NCI-H2227 (cell line): Measurements from ENCODE around the gene MUC3A.
"Not testable (repeated sequence)": the region's sequence is repeated elsewhere in the genome, so short reads cannot be mapped to it uniquely, and the experiment has no call there.

Source experiments
- DNase-seq: peaks from one replicate; lab custom pipeline; 2025; ENCODE audit not compliant: unreplicated experiment; lab: John Stamatoyannopoulos, UW

Gene MUC3A

DNA sequence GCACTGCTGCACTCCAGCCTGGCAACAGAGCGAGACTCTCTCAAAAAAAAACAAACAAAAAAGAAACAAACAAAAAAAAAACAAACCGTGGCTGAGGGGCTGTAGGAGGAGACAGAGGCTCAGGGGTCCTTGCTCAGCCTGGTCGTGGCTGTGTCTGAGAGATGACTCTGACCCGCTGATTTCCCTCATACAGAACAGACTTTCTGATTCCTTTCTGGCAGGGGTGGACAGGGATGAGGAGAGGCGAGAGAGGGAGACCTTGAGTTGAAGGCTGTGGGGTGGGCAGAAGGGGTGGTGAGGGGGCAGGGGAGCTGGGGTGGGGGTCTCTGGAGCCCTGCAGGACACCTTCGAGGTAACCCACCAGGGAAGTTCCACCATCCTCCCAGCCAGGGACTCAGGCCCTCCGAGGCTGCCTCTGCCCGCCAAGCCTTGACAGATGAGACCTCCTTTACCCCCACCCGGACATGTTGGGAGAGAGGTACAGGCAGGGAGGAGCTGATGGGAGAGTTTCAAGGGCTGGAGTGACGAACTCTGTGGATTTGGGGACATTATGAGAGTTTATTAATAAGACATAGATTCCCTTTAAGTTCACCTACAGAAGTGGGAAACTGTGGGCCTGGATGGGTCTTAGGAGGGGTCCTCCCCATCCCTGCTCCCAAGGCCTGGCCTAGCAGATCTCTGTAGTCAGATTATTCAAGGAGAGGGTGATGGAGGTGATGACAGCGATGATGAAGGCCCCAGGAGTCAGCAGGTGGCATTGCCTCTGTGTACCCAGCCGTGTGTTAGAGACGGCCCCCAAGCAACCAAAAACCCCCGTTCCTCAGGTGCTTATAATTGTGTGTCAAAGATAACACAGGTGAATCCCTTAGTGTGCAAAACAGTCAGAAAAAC, 22.0 kb downstream of the MUC3A start:
- no peak for DNase-seq

DNA sequence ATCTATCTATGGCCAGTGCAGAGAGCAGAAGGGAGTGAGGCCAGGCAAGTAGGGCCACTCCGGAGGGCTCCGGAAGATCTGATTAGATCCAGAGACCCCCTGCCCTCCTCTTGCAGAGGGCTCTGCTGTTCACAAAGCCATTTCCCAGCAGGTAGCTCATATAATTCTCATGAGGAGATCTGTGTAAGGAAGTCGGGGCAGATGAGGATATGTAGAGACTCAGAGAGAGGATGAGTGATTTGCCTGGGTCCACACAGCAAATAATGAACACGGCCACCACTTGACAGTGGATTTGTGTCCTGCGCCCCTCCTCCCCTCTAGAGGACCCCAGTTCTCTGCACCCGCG, 22.6 kb downstream of the MUC3A start:
- no peak for DNase-seq

DNA sequence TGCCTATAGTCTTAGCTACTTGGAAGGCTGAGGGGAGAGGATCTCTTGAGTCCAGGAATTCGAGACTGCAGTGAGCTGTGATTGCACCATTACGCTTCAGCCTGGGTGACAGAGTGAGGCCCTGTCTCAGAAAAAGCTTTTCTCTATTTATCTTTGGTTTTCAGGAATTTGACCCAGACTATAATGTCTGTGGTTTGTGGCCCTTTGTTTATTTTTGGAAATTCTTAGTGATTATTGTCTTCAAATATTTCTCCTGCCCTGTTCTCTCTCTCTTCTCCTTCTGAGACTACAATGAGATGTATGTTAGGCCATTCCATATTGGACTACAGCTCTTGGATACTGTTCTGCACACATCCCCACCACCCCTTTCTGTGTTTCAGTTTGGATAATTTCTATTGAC, 24.7 kb downstream of the MUC3A start:
- no peak for DNase-seq

DNA sequence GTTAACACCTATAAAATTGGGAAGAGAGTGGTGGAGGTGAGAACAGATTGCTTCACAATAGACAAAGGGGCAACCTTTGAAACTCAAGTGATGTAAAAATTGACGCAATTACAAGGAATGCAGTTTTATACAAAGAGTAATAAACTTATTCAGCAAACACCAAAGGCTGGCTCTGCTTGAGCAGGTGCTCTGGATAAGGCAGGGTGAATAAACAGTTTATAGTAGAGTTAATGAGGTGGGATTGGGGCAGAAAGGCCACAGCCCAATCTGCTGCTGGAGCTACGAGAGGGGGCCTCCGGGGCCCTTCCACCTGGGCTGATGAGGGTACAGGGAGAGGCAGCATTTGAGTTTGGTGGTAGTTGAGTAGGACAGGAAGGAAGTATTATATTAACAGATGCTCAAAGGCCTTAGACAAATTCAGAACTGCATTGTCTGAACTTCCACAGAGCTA, 26.1 kb downstream of the MUC3A start:
- DNase-seq = no peak

DNA sequence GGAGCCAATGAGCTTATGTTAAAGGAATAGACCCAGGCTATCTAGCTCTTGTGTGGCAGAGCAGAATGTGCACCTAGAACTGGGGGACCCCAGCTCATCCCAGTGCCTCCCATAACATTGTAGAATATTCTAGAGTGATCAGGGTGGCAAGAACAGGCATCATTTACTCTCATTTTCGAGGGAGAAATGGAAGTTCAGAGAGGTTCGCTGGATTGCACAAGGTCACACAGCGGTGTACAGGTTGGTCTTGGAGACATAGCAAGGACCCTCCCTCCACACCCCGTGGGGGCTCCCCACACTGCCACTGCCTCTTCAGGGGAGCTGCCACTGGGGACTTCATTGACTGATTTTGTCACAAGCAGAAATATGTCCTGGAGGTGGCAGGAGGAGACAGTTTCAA, 29.0 kb downstream of the MUC3A start:
- DNase-seq = no peak

DNA sequence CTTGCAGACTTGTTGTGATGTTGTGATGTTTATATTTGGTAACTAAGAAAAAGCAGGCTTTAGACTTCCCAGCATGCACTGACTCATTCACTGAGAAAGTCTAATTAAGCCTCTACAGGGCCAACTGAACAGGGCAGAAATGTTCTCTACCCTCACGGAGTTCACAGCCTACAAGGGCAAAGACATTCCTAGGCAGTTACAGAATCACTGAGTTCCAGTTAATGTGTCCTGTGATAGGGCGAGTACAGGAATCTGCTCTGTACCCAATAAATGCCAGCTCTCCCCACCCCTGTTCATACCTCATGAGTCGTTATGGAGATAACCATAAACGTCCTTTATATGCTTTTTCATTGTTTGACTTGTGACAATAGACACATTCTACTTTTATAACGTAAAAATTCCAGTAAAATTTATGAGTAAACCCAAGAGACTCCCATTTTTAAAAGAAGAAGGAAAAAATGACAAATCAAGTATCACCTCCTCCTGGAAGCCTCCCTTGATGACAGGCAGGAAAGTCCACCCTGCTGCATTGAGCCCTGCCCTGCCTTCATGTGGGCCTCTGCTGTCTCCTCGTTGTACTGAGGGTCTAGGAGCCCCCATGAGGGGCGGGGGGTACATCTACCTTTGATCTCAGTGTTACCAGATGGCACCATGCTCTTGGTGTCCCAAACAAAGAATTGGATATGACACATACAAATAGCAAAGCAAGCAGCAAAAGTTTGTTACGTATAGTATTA, 34.3 kb downstream of the MUC3A start:
- DNase-seq = no peak

DNA sequence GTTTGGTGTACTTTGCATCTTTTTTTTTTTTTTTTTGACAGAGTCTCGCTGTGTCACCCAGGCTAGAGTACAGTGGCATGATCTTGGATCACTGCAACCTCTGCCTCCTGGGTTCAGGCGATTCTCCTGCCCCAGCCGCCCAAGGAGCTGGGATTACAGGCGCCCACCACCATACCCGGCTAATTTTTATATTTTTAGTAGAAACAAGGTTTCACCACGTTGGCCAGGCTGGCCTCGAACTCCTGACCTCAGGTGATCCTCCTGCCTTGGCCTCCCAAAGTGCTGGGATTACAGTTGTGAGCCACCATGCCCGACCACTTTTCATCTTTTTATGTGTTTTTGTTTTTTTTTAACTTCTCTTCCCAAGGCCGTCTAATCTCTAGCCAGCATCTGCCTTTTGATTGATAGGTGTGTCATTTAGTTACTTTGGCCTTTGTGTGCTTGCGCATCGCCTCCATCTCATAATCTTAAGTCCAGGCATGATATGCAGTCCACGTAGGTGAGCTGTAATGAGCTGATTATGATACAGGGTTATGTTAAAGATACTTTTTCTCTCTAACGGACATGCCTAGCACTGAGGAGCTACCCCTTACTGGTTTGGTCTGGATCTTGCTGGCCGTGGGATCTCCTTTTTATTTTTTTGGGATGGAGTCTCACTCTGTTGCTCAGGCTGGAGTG, 35.0 kb downstream of the MUC3A start:
- peak; percentile 15 for DNase-seq

DNA sequence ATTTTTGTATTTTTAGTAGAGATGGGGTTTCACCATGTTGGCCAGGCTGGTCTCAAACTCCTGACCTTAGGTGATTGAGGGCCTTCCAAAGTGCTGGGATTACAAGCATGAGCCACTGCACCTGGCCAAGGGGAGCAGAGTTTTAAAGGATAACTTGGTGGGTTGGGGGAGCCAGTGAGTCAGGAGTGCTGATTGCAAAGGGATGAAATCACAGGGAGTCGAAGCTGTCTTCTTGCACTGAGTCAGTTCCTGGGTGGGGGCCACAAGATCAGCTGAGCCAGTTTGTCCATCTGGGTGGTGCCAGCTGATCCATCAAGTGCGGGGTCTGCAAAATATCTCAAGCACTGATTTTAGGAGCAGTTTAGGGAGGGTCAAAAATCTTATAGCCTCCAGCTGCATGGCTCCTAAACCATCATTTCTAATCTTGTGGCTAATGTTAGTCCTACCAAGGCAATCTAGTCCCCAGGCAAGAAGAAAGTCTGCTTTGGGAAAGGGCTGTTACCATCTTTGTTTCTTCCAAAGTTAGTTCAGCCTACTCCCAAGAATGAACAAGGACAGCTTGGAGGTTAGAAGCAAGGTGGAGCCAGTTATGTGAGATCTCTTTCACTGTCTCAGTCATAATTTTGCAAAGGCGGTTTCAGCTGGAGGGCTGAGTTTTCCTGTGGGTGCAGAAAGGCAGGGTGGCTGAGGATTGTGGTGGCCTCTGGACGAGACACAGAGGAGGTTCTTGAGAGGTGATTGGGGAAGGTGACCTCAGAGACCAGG, 35.9 kb downstream of the MUC3A start:
- DNase-seq = not testable (repeated sequence)

DNA sequence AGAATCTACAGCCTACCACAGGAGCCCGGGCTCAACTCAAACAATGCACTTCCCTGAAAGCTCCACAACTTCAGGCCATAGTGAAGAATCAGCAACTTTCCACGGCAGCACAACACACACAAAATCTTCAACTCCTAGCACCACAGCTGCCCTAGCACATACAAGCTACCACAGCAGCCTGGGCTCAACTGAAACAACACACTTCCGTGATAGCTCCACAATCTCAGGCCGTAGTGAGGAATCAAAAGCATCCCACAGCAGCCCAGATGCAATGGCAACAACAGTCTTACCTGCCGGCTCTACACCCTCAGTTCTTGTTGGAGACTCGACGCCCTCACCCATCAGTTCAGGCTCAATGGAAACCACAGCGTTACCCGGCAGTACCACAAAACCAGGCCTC, 42.3 kb downstream of the MUC3A start:
- DNase-seq = no peak

DNA sequence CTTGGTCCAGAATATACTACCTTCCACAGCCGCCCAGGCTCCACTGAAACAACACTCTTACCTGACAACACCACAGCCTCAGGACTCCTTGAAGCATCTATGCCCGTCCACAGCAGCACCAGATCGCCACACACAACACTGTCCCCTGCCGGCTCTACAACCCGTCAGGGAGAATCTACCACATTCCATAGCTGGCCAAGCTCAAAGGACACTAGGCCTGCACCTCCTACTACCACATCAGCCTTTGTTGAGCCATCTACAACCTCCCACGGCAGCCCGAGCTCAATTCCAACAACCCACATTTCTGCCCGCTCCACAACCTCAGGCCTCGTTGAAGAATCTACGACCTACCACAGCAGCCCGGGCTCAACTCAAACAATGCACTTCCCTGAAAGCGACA, 42.9 kb downstream of the MUC3A start:
- not testable (repeated sequence) for DNase-seq

DNA sequence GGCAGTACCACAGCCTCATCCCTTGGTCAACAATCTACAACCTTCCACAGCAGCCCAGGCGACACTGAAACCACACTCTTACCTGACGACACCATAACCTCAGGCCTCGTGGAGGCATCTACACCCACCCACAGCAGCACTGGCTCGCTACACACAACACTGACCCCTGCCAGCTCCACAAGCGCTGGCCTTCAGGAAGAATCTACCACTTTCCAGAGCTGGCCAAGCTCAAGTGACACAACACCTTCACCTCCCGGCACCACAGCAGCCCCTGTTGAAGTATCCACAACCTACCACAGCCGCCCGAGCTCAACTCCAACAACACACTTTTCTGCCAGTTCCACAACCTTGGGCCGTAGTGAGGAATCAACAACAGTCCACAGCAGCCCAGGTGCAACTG, 45.3 kb downstream of the MUC3A start:
- DNase-seq = not testable (repeated sequence)

DNA sequence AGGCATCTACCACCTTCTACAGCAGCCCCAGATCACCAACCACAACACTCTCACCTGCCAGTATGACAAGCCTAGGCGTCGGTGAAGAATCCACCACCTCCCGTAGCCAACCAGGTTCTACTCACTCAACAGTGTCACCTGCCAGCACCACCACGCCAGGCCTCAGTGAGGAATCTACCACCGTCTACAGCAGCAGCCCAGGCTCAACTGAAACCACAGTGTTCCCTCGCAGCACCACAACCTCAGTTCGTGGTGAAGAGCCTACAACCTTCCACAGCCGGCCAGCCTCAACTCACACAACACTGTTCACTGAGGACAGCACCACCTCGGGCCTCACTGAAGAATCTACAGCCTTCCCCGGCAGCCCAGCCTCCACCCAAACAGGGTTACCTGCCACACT, 49.2 kb downstream of the MUC3A start:
- not testable (repeated sequence) for DNase-seq

DNA sequence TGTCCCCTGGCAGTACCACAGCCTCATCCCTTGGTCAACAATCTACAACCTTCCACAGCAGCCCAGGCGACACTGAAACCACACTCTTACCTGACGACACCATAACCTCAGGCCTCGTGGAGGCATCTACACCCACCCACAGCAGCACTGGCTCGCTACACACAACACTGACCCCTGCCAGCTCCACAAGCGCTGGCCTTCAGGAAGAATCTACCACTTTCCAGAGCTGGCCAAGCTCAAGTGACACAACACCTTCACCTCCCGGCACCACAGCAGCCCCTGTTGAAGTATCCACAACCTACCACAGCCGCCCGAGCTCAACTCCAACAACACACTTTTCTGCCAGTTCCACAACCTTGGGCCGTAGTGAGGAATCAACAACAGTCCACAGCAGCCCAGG, 50.0 kb downstream of the MUC3A start:
- not testable (repeated sequence) for DNase-seq

DNA sequence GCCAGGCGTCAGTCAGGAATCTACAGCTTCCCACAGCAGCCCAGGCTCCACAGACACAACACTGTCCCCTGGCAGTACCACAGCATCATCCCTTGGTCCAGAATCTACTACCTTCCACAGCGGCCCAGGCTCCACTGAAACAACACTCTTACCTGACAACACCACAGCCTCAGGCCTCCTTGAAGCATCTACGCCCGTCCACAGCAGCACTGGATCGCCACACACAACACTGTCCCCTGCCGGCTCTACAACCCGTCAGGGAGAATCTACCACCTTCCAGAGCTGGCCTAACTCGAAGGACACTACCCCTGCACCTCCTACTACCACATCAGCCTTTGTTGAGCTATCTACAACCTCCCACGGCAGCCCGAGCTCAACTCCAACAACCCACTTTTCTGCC, 50.7 kb downstream of the MUC3A start:
- DNase-seq = not testable (repeated sequence)

DNA sequence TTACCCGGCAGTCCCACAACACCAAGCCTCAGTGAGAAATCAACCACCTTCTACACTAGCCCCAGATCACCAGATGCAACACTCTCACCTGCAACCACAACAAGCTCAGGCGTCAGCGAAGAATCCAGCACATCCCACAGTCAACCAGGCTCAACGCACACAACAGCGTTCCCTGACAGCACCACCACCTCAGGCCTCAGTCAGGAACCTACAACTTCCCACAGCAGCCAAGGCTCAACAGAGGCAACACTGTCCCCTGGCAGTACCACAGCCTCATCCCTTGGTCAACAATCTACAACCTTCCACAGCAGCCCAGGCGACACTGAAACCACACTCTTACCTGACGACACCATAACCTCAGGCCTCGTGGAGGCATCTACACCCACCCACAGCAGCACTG, 53.0 kb downstream of the MUC3A start:
- not testable (repeated sequence) for DNase-seq

DNA sequence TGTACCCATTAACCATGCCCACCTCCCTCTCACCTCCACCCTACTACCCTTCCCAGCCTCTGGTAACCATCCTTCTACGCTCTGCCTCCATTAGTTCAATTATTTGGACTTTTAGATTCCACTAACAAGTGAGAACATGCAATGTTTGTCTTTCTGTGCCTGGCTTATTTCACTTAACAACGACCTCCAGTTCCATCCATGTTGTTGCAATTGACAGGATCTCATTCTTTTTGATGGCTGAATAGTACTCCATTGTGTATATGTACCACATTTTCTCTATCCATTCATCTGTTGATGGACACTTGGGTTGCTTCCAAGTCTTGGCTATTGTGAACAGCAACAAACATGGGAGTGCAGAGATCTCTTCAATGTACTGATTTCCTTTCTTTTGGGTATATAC, 58.0 kb downstream of the MUC3A start:
- not testable (repeated sequence) for DNase-seq

DNA sequence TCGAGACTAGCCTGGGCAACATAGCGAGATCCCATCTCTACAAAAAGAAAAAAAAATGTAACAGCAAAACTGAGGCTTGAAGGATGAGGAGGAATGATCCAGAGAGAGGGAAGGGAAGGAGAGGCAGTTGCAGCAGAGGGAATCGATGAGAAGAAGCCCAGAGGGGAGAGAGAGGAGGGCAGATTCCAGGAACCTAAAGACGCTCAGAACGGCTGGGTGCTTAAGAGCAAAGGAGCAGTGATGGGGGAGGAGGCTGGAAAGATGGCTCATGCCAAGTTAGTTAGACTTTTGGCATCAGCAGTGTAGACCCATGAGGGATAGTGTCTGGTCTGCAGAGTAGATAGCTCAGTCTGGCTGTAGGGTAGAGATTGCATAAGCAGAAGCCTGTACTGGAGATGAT, 60.3 kb downstream of the MUC3A start:
- DNase-seq = no peak

DNA sequence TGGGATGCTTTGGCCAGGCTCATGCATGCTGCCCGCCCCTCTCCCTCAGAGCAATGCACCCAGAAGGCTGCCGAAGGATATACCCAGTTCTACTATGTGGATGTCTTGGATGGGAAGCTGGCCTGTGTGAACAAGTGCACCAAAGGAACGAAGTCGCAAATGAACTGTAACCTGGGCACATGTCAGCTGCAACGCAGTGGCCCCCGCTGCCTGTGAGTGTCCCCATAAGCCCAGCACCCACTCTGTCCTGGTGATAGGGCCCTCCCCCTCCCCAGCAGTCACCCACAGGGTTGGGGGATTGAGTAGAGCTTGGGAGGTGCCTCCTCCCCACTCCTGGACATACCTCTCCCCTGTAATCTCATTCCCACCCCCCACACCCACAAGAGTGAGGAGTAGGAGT, 63.6 kb downstream of the MUC3A start:
- DNase-seq = no peak

DNA sequence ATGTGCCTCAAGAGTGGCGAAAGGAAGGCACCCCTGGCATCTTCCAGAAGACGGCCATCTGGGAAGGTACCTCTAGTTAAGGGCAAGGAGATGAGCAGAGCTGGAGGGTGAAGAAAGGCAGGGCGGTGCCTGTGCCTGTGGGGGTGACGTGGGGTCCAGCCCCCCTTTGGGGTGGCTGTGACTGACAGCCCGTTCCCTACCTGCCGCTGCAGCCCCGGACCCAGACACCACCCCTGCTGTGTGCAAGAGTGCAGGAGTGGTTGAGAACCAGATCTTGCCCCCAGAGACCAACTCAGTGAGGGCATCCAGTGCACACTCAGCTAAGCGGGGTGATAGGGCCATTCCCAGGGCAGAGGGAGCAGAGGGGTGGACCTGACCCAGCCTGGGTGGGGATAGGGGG, 66.3 kb downstream of the MUC3A start:
- no peak for DNase-seq

DNA sequence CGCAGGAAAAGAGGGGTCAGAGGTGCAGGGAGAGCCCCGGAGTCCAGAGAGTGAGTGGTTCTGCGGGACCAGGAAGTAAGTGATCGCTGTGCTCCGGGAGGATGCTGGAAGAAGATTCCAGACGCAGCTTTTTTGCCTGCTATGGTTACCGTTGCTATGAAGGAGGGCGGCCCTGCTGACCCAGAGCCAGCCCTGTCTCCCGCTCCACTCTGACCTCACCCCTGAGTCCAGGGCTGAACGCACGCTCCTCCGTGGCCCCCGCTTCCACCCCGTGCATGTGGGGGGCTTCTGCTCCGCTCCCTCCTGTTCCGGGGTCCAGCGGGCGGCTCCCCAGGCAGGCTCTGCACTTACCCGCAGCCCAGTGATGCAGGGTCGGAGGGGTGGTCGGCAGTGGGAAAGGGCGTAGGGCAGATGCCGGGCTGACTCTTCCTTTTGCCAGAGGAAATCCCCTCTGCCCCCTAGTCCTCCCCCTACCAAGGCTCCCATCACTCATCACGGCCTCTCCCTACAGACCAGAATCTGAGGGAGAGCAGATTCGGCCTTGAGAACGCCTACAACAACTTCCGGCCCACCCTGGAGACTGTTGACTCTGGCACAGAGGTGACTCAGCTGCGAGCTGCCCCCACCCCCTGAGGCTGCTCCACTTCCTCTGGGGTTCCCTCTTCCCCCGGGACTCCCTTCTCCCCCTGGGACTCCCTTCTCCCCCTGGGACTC, 67.9 kb downstream of the MUC3A start:
- DNase-seq = peak; percentile 62
